Heart left ventricle (tissue), 13 donors: Measurements from ENCODE around the gene BAZ2B.

Source experiments
- POLR2A ChIP-seq, 2 donors: fragments of 450-650 bp; IDR thresholded peaks; one replicate each; pipeline ENCODE4 v1.6.1; 2017; ENCODE audit warnings: antibody characterized with exemption in 2 of 2, mild to moderate bottlenecking in 2 of 2, moderate library complexity in 2 of 2
- TF ChIP-seq, protein P1 (sequence below), 12 donors: fragments of 200-600 bp; sonication (generic) in 4 of 12; IDR thresholded peaks; one replicate each; pipeline versions ENCODE4 v1.5.0 to v1.8.0; 2018 to 2022; ENCODE audit warnings: antibody characterized with exemption in 12 of 12, mild to moderate bottlenecking in 5 of 12
- donor health status: ischemic (EF 13 %, LVEDD 7.1; RV severe dilation, severe dysfunction).
- donor health status: DM: no; HTN: yes; CAD: no.
- donor health status: DM: no; HTN: no; CAD: no.
- donor health status: ischemic (EF 25% LVEDD 6.9; RV normal size, moderate dysfunction).
- donor health status: ischemic (EF 25% LVEDD 5.7; RV mildly dilated, moderate dysfunction).
- donor health status: ischemic (EF 35%, LVEDD 5.7; RV mildly dilated, moderate dysfunction).
- donor health status: nonischemic (EF 11% LVEDD 7.7; RV severe dilation, severe dysfunction).
- donor health status: DM: yes; HTN: yes; CAD: no.
- donor health status: PGD.
- donor health status: ischemic (EF 29% LVEDD 5.4; RV normal size, mild dysfunction).
- donor health status: nonischemic (EF 23%, LVEDD 6.1; RV moderate dilation, normal function).

DNA sequence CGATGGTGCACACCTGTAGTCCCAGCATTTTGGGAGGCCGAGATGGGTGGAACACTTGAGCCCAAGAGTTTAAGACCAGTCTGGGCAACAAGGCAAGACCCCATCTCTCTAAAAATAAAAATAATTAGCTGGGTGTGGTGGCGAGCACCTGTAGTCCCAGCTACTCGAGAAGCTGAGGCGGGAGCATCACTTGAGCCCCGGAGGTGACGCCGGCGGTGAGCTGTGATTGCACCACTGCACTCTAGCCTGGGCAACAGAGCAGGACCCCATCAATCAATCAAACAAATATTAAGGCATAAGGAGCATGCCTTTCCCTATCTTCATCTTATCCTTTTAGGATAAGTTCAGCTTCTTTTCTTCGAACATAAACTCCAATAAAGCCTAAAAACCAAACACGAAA is 330.9 kb downstream of the BAZ2B start:
- TF ChIP-seq, protein P1, sequence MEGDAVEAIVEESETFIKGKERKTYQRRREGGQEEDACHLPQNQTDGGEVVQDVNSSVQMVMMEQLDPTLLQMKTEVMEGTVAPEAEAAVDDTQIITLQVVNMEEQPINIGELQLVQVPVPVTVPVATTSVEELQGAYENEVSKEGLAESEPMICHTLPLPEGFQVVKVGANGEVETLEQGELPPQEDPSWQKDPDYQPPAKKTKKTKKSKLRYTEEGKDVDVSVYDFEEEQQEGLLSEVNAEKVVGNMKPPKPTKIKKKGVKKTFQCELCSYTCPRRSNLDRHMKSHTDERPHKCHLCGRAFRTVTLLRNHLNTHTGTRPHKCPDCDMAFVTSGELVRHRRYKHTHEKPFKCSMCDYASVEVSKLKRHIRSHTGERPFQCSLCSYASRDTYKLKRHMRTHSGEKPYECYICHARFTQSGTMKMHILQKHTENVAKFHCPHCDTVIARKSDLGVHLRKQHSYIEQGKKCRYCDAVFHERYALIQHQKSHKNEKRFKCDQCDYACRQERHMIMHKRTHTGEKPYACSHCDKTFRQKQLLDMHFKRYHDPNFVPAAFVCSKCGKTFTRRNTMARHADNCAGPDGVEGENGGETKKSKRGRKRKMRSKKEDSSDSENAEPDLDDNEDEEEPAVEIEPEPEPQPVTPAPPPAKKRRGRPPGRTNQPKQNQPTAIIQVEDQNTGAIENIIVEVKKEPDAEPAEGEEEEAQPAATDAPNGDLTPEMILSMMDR (IDR thresholded peaks at IDR 0.05) = no peak
- no peak for TF ChIP-seq POLR2A (IDR thresholded peaks at IDR 0.05)
